ENCODE measurements around the gene SPI1. TPM values are rescaled to one million over a fixed set of nuclear protein-coding genes. Genes with fewer than 3 reads are reported as not detected.

The SPI1 gene
- total RNA-seq, 1 donor from 2014 or later = not detected

DNA sequence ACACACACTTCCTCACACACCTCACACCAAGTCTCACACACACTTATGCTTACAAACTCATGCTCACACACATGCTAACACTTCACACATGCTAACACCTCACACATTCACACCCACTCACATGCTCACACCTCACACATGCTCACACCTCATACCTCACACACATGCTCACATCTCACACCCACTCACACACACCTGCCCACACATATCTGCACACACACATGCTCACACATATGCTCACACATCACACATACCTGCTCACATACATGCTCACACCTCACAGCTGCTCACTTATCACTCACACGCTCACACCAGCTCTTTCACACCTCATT is 21.4 kb downstream of the SPI1 start:
- no peak overlapping the region for H3K4me3 Mint-ChIP-seq (ENCODE audit: unreplicated experiment)
- H3K9me3 Mint-ChIP-seq (ENCODE audit: unreplicated experiment) = no peaks in the 10 kb centered on the region

DNA sequence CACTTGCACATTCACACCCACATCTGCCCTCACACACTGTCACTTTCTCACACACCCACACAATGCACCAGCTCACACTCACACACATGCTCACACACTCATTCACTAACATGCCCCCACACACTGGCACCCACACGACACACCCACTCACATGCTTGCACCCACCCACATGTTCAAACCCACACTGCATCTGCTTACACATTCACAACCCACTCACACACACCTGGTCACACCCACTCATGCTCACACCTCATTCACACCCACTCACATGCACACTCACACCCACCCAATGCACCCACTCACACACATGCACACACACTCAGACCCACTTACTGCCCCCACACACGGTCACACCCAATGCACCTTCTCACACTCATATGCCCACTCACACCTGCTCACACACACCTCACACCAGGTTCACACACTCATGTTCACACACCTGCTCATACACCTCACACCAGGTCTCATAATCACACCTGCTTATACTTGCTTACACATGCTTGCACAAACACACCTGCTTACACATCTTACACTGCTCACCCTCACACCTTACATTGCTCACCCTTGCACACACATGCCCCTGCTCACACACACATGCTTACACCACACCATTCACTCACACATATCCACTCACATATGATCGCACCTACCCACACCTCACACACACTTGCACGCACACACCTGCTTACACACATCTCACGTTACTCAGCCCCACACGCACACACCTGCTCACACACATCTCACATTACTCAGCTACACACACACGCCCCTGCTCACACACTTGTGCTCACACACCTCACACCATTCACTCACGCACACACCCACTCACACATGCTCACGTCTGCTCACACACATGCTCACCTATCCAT is 22.0 kb downstream of the SPI1 start:
- H3K4me3 Mint-ChIP-seq (ENCODE audit: unreplicated experiment) = no peak overlapping the region
- no peak overlapping the region for H3K27ac Mint-ChIP-seq (ENCODE audit: unreplicated experiment)
- H3K4me1 Mint-ChIP-seq (ENCODE audit: low read depth, unreplicated experiment) = peaks cover 2% of the 10 kb centered on the region
- Histone ChIP-seq H3K4me3 (ENCODE audit: insufficient read depth, low read depth, low read length) (no peak overlapping the region), H4K20me1 (ENCODE audit: insufficient read depth, low read length) (no peaks in the 10 kb centered on the region), H3K9me3 (ENCODE audit: insufficient read depth, low read depth, low read length) (no peaks in the 10 kb centered on the region), H3K79me2 (ENCODE audit: insufficient read depth, low read length) (no peaks in the 10 kb centered on the region), H3K27ac (ENCODE audit: low read depth, low read length) (no peak overlapping the region), H3K9ac (ENCODE audit: low read length) (no peak overlapping the region), H3K27me3 (ENCODE audit: insufficient read depth, low read length) (no peaks in the 10 kb centered on the region), H2AFZ (ENCODE audit: low read depth, low read length) (no peak overlapping the region), H3K36me3 (ENCODE audit: insufficient read depth, low read length) (no peaks in the 10 kb centered on the region), H3K4me2 (ENCODE audit: low read length) (no peak overlapping the region), H3K4me1 (ENCODE audit: insufficient read depth, low read length) (no peaks in the 10 kb centered on the region)
- no peak for FAIRE-seq
- DNase-seq (ENCODE audit: low read depth) = no peak
- no peaks in the 10 kb centered on the region for H3K27me3 Mint-ChIP-seq (ENCODE audit: low read depth, unreplicated experiment)
- no peaks in the 10 kb centered on the region for H3K9me3 Mint-ChIP-seq (ENCODE audit: unreplicated experiment)
- TF ChIP-seq EZH2 (IDR thresholded peaks at IDR 0.05; ENCODE audit: insufficient read depth, low read length) = no peak
- TF ChIP-seq, protein P1, sequence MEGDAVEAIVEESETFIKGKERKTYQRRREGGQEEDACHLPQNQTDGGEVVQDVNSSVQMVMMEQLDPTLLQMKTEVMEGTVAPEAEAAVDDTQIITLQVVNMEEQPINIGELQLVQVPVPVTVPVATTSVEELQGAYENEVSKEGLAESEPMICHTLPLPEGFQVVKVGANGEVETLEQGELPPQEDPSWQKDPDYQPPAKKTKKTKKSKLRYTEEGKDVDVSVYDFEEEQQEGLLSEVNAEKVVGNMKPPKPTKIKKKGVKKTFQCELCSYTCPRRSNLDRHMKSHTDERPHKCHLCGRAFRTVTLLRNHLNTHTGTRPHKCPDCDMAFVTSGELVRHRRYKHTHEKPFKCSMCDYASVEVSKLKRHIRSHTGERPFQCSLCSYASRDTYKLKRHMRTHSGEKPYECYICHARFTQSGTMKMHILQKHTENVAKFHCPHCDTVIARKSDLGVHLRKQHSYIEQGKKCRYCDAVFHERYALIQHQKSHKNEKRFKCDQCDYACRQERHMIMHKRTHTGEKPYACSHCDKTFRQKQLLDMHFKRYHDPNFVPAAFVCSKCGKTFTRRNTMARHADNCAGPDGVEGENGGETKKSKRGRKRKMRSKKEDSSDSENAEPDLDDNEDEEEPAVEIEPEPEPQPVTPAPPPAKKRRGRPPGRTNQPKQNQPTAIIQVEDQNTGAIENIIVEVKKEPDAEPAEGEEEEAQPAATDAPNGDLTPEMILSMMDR (IDR thresholded peaks at IDR 0.05; ENCODE audit: insufficient read depth, low read depth, low read length) = no peak
- H3K36me3 Mint-ChIP-seq (ENCODE audit: low read depth, unreplicated experiment) = no peaks in the 10 kb centered on the region

More for the DNA sequence above, 21.4 kb downstream of the SPI1 start:
- Histone ChIP-seq H3K4me2 (ENCODE audit: low read length) (no peak overlapping the region), H3K79me2 (ENCODE audit: insufficient read depth, low read length) (no peaks in the 10 kb centered on the region), H2AFZ (ENCODE audit: low read depth, low read length) (no peak overlapping the region), H3K36me3 (ENCODE audit: insufficient read depth, low read length) (no peaks in the 10 kb centered on the region), H3K27me3 (ENCODE audit: insufficient read depth, low read length) (no peaks in the 10 kb centered on the region), H3K9ac (ENCODE audit: low read length) (no peak overlapping the region), H3K4me1 (ENCODE audit: insufficient read depth, low read length) (no peaks in the 10 kb centered on the region), H3K4me3 (ENCODE audit: insufficient read depth, low read depth, low read length) (no peak overlapping the region), H3K9me3 (ENCODE audit: insufficient read depth, low read depth, low read length) (no peaks in the 10 kb centered on the region), H3K27ac (ENCODE audit: low read depth, low read length) (no peak overlapping the region), H4K20me1 (ENCODE audit: insufficient read depth, low read length) (no peaks in the 10 kb centered on the region)
- H3K36me3 Mint-ChIP-seq (ENCODE audit: low read depth, unreplicated experiment) = no peaks in the 10 kb centered on the region
- FAIRE-seq (no peak), DNase-seq (ENCODE audit: low read depth) (no peak)
- no peaks in the 10 kb centered on the region for H3K27me3 Mint-ChIP-seq (ENCODE audit: low read depth, unreplicated experiment)
- TF ChIP-seq, protein P1 (IDR thresholded peaks at IDR 0.05; ENCODE audit: insufficient read depth, low read depth, low read length) = no peak
- no peak for TF ChIP-seq EZH2 (IDR thresholded peaks at IDR 0.05; ENCODE audit: insufficient read depth, low read length)
- H3K4me1 Mint-ChIP-seq (ENCODE audit: low read depth, unreplicated experiment) = peaks cover 2% of the 10 kb centered on the region
- H3K27ac Mint-ChIP-seq (ENCODE audit: unreplicated experiment) = no peak overlapping the region

Data from astrocyte (in vitro differentiated cells and primary cell).